Neural progenitor cell (in vitro differentiated cells): ENCODE data around the gene DLL4.

Source experiments
- EZH2 ChIP-seq: fragments of 200-600 bp; sonication (generic); IDR thresholded peaks from 2 replicates; pipeline ENCODE4 v1.6.1; 2017; ENCODE audit warnings: antibody characterized with exemption, mild to moderate bottlenecking, moderate library complexity
- TF ChIP-seq, protein P1 (sequence below): fragments of 200-600 bp; sonication (generic); IDR thresholded peaks from 2 replicates; pipeline ENCODE4 v1.5.1; 2017; ENCODE audit warnings: antibody characterized with exemption, mild to moderate bottlenecking

DNA sequence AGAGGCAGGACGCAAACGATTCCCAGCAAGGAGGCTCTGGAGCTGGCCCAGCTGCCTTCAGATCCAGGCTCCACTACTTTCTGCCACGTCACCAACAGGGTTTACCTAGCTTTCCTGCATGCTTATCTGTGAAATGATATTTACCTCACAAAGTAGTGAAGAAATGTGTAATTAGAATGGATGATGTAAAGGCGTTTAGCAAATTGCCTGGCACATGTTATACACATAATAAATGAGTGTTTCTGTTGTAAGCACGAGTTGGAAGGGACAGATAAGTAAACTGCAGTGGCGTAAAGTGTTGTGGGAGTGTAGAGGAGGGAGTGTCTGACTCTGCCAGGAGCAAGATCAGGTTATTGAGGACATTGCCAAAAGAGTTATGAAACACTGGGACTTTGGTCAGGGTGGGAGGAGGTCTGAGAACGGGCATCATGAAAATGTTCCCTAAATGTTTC, 20.6 kb downstream of the DLL4 start:
- TF ChIP-seq, protein P1, sequence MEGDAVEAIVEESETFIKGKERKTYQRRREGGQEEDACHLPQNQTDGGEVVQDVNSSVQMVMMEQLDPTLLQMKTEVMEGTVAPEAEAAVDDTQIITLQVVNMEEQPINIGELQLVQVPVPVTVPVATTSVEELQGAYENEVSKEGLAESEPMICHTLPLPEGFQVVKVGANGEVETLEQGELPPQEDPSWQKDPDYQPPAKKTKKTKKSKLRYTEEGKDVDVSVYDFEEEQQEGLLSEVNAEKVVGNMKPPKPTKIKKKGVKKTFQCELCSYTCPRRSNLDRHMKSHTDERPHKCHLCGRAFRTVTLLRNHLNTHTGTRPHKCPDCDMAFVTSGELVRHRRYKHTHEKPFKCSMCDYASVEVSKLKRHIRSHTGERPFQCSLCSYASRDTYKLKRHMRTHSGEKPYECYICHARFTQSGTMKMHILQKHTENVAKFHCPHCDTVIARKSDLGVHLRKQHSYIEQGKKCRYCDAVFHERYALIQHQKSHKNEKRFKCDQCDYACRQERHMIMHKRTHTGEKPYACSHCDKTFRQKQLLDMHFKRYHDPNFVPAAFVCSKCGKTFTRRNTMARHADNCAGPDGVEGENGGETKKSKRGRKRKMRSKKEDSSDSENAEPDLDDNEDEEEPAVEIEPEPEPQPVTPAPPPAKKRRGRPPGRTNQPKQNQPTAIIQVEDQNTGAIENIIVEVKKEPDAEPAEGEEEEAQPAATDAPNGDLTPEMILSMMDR: no peak
- TF ChIP-seq EZH2: no peak
